ENCODE results near the gene ADAMTSL2.
"Not testable (repeated sequence)": the region's sequence is repeated elsewhere in the genome, so short reads cannot be mapped to it uniquely, and the experiment has no call there.

ADAMTSL2 gene

DNA sequence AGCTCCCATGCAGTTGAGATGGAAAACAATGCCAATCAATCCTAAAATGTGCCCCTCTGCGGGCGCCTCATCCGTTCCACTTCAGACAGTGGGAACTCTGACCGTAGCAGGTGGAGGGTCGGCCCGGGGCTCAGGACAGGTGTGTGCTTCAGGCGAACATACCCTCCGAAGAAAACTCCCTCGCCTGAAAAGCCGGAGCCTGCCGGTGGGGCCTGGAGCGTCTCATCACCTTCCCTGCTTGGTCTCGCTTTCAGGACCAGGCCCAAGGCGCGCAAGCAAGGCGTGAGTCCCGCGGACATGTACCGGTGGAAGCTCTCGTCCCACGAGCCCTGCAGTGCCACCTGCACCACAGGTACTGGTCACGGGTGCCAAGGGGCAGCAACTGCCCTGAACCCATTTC lies 26.4 kb downstream of the ADAMTSL2 start:
- DNase-seq: no peak

DNA sequence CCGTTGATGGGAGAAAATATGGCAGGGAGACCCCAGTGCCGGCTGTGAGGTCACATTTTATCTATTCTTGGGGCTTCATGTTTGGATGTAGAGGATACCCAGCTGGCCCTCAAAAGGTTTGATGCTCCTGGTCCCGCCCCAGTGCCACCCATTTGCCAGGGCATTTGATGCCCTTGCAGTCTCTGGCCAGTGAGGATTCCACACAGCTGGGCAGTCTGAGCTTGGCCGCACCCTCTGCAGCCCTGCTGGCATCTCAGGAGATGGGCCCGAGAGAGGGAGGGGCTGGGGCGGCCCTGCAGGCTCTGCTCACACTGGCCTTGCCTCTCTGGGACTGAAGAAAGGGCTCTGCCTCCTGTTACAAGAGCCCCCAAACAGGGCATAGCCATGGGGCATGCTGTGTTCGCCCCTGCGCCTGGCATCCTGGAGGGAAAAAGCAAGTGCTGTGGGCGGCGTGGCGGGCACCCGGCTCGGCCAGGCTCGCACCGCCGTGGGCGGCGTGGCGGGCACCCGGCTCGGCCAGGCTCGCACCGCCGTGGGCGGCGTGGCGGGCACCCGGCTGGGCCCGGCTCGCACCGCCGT lies 27.6 kb downstream of the ADAMTSL2 start:
- DNase-seq: no peak

DNA sequence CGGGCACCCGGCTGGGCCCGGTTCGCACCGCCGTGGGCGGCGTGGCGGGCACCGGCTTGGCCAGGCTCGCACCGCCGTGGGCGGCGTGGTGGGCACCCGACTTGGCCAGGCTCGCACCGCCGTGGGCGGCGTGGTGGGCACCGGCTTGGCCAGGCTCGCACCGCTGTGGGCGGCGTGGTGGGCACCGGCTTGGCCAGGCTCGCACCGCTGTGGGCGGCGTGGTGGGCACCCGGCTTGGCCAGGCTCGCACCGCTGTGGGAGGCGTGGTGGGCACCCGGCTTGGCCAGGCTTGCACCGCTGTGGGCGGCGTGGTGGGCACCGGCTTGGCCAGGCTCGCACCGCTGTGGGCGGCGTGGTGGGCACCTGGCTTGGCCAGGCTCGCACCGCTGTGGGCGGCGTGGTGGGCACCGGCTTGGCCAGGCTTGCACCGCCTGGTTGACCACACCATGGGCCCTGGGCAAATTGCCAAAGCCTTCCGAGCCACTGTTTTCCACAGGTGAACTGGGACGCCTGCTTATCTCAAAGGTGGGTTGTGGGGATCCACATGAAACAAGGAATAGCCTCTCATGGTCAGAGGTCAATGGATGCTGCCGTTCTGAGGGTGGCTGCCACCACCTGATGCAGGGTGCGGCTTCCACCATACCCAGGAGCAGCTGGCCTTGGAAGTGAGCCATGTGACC lies 28.2 kb downstream of the ADAMTSL2 start:
- DNase-seq: no peak

DNA sequence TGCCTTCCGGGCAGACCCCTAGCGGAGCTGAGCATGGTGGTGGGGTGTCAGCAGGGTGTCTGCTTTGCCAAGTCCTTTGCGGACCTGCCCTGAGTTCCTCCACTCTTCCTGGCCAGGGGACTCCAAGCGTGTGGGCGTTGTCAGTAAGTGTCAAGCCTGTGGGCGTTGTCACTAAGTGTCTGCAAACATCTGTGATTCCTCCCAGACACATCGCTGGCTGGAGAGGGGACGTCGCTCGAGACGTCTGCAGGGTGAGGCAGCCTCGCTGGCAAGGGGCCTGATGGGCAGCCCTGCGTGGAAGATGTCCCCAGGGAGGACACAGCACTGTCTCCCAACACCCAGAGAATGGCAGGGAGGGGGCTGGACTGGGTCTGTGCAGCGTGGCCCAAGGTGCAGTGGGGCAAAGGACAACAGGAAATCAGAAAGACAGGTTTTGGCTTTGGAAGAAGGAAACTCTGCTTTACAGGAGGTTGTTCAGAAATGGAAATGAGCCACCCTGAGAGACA lies 28.8 kb downstream of the ADAMTSL2 start:
- no peak for DNase-seq

DNA sequence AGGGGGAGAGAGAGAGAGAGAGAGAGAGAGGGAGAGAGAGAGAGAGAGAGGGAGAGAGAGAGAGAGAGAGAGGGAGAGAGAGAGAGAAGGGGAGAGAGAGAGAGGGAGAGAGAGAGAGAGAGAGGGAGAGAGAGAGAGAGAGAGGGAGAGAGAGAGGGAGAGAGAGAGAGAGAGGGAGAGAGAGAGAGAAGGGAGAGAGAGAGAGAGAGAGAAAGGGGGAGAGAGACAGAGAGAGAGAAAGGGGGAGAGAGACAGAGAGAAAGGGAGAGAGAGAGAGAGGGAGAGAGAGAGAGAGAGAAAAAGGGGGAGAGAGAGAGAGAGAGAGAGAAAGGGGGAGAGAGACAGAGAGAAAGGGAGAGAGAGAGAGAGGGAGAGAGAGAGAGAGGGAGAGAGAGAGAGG lies 29.3 kb downstream of the ADAMTSL2 start:
- not testable (repeated sequence) for DNase-seq

DNA sequence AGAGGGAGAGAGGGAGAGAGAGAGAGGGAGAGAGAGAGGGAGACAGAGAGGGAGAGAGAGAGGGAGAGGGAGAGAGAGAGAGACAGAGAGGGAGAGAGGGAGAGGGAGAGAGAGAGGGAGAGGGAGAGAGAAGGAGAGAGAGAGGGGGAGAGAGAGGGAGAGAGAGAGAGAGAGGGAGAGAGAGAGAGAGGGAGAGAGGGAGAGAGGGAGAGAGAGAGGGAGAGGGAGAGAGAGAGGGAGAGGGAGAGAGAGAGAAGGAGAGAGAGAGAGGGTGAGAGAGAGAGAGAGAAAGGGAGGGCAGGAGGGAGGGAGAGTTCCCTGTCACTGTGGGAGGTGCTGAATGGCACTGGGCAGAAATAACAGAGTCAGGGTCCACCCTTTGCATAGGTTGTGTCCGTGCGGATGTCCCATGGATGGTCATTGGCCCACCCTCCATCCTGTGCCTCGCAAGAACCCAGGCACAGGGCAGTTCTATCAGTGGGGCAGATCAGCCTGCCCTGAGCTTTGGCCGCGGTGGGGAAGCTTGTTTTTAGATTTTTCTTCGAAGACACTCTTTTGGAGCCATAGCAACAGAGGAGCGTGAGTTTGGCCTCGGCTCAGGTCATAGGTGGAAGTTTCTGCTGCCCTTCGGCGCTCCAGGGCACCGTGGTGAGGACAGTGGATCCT lies 30.1 kb downstream of the ADAMTSL2 start:
- DNase-seq: no peak

DNA sequence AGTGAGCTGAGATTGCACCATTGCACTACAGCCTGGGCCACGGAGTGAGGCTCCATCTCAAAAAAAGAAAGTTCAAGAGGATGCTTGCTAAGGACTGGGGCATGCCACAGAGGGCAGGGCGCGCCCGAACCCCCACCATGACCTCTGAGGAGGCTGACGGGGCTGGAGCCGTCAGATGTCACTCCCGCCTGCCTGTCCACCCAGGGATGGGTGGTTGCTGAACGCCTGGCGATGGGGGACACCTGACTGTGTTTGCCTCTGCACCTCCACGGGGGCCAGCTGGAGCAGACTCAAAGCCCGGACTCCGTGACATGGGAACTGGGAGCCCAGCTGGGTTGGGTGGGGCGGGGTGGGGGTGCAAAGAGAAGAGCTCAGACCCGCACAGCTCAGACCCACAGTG lies 31.9 kb downstream of the ADAMTSL2 start:
- no peak for DNase-seq

DNA sequence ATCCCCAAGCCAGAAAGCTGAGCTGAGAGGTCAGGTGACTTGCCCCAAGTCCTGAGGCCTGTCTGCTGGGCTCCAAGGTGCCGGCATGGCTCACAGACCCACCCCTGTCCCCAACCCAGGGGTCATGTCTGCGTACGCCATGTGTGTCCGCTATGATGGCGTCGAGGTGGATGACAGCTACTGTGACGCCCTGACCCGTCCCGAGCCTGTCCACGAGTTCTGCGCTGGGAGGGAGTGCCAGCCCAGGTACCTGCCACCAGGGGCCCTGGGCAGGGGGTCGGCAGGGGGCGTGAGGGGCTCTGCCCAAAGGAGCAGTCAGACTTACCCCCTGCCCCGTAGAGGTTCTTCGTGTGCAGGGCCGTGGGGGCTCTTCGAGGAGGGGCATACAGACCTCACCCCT lies 32.3 kb downstream of the ADAMTSL2 start:
- no peak for DNase-seq

DNA sequence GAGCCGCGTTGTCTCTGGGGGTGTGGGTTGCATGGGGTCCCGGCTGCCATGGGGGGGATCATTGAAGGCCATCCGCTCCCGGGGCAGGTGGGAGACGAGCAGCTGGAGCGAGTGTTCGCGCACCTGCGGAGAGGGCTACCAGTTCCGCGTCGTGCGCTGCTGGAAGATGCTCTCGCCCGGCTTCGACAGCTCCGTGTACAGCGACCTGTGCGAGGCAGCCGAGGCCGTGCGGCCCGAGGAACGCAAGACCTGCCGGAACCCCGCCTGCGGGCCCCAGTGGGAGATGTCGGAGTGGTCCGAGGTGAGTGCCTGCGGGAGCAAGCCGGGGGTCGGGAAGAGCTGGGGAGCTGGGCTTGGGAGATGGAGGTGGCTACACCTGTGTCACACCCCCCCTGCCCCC lies 33.7 kb downstream of the ADAMTSL2 start:
- no peak for DNase-seq

DNA sequence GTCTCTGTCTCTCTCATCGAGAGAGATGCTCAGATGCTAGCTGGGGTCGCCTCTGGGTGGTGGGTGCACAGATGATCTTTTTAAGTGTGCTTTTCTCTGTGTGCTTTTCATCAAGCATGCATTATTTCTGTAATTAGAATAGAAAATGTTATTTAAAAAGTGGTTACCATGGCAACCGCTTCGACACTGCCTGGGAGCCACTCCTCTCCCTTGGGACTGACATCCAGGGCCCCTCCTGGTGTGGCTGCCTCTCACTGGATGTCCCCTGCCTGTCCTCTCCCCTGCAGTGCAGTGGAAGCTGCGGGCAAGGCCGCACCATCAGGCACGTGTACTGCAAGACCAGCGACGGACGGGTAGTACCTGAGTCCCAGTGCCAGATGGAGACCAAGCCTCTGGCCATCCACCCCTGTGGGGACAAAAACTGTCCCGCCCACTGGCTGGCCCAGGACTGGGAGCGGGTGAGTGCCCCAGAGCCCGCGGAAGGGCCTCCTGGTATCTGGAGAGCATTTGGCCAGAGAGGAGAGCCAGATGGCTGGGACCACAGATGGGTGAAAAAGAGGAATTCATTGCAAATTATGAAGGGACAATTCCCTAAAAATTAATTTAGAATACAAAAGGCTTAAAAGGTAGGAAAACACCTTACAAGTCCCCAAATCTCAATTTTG lies 34.7 kb downstream of the ADAMTSL2 start:
- no peak for DNase-seq

DNA sequence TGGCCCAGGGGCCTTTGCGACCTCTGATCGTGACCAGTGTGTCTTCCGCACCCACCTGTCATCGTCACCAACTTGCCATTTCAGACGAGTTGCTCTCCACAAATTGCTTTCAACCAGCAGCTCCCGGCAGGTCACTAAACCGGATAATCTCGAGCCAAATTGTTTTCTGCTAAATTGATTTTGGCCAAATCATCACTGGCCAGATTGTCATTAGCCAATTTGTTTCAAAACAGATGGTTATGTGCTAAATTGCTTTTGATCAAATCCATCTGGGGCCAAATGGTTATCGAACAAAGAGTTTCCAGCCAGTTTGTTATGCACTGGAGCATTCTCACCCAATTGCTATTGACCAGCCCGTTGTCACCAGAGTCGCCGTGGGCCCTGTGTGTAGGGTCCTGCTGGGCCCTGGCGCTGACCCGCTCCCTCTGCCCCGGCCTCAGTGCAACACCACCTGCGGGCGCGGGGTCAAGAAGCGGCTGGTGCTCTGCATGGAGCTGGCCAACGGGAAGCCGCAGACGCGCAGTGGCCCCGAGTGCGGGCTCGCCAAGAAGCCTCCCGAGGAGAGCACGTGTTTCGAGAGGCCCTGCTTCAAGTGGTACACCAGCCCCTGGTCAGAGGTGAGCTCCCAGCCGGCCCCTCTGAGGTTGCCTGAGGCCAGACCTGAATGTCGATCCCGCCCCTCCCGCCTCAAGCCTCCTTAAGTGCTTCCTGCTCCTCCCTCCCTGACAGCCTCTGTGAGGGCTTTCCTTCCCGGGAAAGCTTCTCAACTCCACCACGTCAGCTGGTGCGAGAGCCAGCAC lies 35.6 kb downstream of the ADAMTSL2 start:
- no peak for DNase-seq

DNA sequence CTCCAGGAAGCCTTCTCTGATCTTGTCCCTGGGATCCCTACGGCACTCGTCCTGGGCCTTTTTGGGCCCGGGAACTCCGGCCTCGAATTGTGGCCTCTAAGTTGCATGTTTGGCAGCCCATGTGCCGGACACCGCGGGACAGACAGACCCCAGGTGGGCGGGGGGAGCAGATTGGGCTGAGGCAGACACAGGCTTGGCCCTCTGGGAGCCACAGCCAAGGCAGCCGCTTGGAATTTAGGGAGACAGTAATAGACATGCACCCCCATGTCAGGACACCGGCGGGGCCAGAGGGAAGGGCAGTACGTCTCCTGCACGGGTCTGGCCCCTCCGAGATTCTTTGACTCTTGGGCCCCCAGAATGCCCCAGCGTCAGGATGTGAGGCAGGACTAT lies 36.2 kb downstream of the ADAMTSL2 start:
- DNase-seq: no peak

DNA sequence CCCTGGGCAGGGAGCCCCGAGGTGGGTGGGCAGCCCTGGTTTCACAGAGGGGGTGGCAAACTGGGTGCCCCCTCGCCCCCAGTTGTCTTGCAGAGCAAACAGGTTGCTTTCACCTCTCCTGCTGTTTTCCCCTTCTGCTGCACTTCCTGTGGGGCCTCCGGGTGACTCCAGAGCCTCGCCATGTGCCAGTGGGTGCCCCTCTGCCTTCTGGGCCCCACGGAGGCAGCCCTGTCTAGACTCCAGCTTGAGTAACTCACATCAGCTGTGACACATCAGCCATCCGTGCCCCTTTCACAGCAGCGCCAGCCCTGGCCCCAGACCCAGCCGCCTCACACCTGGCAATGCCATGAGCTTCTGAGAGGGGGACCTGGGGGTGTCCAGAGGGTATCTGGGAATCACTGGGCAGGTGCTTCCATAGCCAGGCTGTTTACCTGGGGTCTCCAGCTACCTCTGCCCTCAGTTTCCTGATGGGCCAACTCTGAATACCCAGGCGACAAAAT lies 36.9 kb downstream of the ADAMTSL2 start:
- DNase-seq: no peak

DNA sequence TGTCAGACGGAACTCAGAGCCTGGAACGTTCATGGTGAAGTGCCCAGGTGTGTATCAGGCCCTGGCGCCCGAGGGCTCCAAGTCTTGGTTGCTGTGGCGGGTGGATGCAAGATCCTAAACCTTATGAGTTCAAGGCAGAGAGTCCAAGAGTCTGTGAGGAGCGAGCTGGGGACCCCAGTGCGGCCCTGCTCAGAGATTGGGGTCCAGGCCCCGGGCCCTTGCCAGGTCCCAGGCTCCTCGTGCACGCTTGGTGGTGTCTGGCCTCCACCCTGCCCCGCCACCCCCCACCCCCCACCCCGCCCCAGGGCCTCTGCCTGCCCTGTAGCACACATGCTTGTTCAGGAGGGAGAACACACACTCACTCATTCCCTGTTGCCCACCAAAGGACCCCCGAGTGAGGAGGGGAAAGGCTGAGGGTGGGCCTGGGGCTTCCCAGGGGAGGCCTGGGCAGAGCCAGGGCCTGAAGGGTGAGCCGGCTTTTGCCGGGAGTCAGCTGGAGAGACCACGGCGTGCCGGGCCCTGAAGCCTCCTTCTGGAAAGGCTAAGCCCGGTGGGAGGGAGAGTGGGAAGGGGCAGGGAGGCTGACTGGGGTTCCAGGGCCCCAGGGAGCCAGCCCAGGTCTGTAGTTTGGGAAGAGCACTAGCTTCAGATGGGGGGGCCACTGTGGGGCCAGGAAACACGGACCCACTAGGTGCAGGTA lies 37.5 kb downstream of the ADAMTSL2 start:
- no peak for DNase-seq

DNA sequence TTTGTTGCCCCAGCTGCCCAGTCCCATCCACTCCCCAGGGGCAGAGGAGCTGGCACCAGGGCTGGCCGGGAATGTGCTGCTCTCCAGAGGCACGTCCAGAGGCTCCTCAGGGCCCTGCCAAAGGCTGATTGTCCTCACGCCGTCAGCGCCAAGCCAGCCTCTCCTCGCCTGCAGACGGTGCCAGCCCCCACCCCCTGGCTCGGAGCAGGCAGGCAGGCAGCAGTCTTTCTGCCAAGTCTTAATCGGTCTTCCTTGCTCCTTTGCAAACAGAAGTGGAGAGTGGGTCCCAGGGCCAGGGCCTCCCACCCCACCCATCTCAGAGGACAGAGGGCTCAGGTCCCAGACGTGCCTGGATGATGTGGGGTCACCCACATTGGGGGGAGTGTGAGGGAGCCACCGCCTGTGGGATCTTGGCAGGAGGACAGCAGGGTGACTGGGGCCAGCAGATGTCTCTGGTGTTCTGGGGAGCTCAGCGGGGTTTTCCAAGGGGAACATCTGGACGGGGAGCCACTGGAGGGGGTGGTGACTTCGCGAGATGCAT lies 38.4 kb downstream of the ADAMTSL2 start:
- DNase-seq: no peak

DNA sequence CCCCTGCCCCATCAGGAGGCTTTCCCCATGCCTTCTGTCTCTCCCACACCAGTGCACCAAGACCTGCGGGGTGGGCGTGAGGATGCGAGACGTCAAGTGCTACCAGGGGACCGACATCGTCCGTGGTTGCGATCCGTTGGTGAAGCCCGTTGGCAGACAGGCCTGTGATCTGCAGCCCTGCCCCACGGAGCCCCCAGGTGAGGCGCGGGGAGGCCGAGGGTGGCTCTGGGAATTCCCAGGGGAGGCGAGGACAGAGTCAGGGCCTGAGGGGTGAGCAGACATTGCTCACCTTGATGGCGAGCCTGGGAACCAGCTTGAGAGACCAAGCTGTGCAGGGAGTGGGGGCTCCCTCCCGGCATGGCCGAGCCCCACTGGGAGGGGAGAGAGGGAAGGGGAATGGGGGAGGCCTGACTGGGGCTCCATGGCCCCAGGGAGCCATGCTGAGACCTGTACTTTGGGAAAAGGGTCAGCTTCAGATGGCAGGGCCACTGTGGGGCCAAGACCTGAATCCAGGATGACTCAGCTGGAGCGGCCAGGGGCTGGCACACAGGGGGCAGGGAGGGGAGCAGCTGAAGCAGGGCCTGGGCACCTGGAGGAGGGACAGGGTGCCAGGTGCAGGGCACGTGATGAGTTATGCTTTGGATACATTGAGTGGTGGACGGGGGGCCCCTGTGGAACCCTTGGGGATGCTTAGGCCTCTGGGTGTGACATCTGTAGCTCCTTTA lies 39.4 kb downstream of the ADAMTSL2 start:
- DNase-seq: no peak

DNA sequence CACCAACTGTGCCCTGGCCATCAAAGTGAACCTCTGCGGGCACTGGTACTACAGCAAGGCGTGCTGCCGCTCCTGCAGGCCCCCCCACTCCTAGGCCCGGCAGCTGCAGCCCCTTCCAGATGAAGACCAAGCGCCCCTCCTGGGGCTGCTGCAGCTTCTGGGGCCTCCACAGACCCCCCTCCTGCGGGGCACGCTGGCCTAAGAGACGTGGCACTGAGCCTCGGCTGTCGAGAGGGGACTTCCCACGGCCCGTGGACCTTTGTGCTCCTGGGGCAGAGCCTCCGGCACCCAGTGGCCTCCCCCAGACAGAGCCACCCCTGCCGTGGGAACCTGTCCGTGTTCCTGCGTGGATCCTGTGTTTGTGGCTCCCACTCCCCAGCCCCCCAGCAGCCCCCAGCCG lies 40.3 kb downstream of the ADAMTSL2 start:
- no peak for DNase-seq

DNA sequence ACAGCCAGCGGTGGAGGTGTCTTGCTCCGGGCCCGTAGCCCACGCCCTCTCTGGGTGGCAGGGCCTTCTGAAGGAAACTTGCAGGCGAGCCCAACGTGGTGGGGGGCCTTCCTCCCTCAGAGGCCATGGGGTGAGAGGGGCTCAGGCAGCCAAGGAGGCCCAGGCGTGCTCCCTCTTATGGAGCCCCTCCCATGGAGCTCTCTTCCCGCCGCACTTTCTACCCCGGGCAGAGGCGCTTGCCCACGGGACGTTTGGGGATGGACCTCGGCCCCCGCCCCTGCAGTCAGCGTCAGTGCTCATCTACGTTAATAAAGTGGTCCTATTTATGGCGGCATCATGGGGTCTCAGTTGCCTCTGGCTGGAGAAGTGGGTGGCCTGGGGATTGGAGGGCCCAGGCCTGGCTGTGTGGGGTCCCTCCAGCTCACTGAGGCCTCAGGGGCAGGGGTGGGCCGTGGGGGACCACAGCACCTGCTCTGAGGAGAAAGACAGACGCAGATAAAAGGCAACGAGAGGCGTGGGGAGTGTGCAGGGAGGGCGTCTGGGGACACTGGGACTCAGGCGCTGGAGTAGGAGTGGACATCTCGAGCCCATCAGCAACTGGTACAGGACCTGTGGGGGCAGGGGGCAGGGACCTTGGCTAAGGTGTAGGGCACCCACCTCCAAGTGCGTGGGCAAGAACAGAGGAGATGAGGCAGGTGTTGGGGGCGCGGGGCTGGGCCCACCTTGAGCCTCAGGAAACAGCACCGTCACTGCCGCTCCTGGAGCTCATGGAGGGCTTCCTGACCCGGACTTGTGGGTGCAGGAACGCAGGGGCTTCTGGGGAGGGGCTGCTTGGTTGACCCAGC lies 40.9 kb downstream of the ADAMTSL2 start:
- no peak for DNase-seq

DNA sequence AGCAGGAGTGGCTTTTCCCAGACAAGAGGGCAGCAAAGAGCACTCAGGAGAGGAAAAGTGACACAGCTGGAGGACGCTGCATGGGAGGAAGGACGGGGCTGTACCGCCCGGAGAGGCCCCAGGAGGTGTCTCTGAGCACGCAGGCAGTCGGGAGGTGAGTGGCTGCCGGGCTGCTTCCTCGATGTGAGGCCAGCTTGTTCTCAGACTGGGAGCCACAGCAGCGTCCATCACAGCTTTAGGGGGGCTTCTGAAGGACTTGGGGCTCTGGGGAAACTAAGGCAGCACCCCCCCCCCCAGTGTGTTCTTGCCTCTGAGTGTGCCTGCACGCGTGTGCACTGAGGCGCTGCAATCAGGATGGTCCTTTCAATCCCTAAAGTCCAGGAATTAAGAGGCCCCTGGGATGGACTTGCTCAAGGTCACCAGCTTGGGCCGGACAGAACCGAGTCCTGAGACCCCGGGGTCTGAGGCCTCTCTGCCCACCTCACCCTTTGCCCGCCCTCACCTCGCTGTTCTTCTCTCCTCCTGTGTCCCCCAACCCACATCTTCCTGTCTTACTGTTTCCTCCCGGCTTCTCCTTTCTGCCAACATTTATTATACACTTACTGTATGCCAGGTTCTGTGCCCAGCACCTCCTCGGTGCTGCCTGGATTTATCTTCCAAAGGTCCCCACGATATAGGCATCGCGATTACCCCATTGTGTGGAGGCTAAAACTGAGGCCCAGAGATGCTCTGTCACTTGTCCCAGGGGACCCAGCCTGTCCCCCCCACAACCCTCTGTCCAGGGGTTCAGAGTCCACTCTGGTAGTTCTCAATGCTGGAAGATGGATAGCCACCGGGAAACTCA lies 41.7 kb downstream of the ADAMTSL2 start:
- DNase-seq: no peak

Data from NCI-H1048 (cell line).